Glomerular endothelial cell (primary cell): ENCODE results near the gene INPP5A. TPM values are rescaled to one million over a fixed set of nuclear protein-coding genes. Genes with fewer than 3 reads are reported as not detected.
"Not testable (repeated sequence)": the region's sequence is repeated elsewhere in the genome, so short reads cannot be mapped to it uniquely, and the experiment has no call there.

Source experiments
- DNase-seq: peaks from one replicate; pipeline ENCODE4 v3.0.0-alpha.2; 2011; ENCODE audit warnings: low read depth, low spot score; ENCODE audit errors: extremely low read depth
- total RNA-seq: library from RNA; depleted of rRNA; stranded (reverse); fragments of >200 nt; gene quantifications from 2 replicates; pipeline ENCODE4 v1.2.3, GENCODE V29; 2015

INPP5A gene
- total RNA-seq: 43.9 and 51.9 TPM in 2 replicates

- no peak for DNase-seq
These were observed at the start of gene INPP5A for GRCh38 chr10:132537684-132538001. Gene INPP5A (plus strand): TSS chr10:132537787. CDS start chr10:132538097, 310 bp downstream.

- no peak for DNase-seq
These were observed 49.3 kb upstream of the INPP5A start for GRCh38 chr10:132488231-132488821.

- DNase-seq: no peak
These were observed 48.4 kb upstream of the INPP5A start for GRCh38 chr10:132489053-132489703.

- no peak for DNase-seq
These were observed 47.7 kb upstream of the INPP5A start for GRCh38 chr10:132489704-132490534.

- DNase-seq: not testable (repeated sequence)
These were observed 46.1 kb upstream of the INPP5A start for GRCh38 chr10:132491534-132491933.

- no peak for DNase-seq
These were observed 45.1 kb upstream of the INPP5A start for GRCh38 chr10:132492323-132493025.

GRCh38 chr10:132493246-132493755 is 44.3 kb upstream of the INPP5A start:
- no peak for DNase-seq

GRCh38 chr10:132493756-132494290 is 43.8 kb upstream of the INPP5A start:
- DNase-seq: no peak

- DNase-seq: no peak
These were observed 42.5 kb upstream of the INPP5A start for GRCh38 chr10:132494866-132495630.

GRCh38 chr10:132496360-132497062 is 41.1 kb upstream of the INPP5A start:
- no peak for DNase-seq

- no peak for DNase-seq
These were observed 40.4 kb upstream of the INPP5A start for GRCh38 chr10:132497063-132497680.

GRCh38 chr10:132497861-132498561 is 39.6 kb upstream of the INPP5A start:
- DNase-seq: no peak

GRCh38 chr10:132498562-132499366 is 38.8 kb upstream of the INPP5A start:
- DNase-seq: no peak

- no peak for DNase-seq
These were observed 38.3 kb upstream of the INPP5A start for GRCh38 chr10:132499367-132499685.

- no peak for DNase-seq
These were observed 36.7 kb upstream of the INPP5A start for GRCh38 chr10:132500781-132501415.

GRCh38 chr10:132502544-132503300 is 34.9 kb upstream of the INPP5A start:
- DNase-seq: no peak
